BLaER1 (cell line): Measurements from ENCODE around the gene ST7.

Experiments used
- H3K27ac ChIP-seq: shearing (Covaris generic); formaldehyde crosslinking; 2 replicates; pipeline ENCODE4 v1.8.1; 2022
- H3K27me3 ChIP-seq: shearing (Covaris generic); formaldehyde crosslinking; 2 replicates; pipeline ENCODE4 v1.8.1; 2022
- H3K36me3 ChIP-seq: shearing (Covaris generic); formaldehyde crosslinking; 2 replicates; pipeline ENCODE4 v1.8.1; 2022
- H3K4me1 ChIP-seq: shearing (Covaris generic); formaldehyde crosslinking; 2 replicates; pipeline ENCODE4 v1.8.1; 2022
- H3K4me2 ChIP-seq: shearing (Covaris generic); formaldehyde crosslinking; 2 replicates; pipeline ENCODE4 v1.8.1; 2022
- H3K4me3 ChIP-seq: shearing (Covaris generic); formaldehyde crosslinking; 2 replicates; pipeline ENCODE4 v1.8.1; 2022
- H3K9ac ChIP-seq: shearing (Covaris generic); formaldehyde crosslinking; 2 replicates; pipeline ENCODE4 v1.8.1; 2022
- H3K9me3 ChIP-seq: shearing (Covaris generic); formaldehyde crosslinking; 2 replicates; pipeline ENCODE4 v1.8.1; 2022
- H4K20me1 ChIP-seq: shearing (Covaris generic); formaldehyde crosslinking; 2 replicates; pipeline ENCODE4 v1.8.1; 2022
- Cebpa-rat ChIP-seq: shearing (Covaris generic); IDR thresholded peaks from 2 replicates; pipeline ENCODE4 v1.8.1; 2022

Gene ST7

DNA sequence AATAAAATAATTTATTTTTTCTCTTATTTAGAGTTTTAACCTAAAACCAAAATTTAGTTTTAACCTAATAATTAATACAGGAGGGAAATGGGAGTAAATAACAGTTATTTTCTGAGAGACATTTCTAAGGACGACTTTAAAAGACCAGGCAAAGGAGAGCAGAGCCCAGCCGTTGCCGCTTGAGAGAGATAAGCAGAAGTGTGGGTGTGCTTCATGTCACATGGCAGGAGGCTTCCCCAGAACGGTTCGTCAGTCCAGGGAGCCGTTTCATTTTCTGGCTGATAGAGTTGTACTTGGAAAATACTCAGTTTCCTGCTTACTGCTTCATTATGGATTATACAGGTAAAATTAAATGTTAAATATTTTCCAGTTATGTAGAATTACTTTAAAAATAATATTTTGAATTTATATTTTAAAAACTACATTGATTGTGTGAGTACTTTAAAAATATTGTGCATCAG lies 61.4 kb downstream of the ST7 start:
- TF ChIP-seq Cebpa-rat: no peak
- Histone ChIP-seq H3K27ac (no peak overlapping the region), H3K4me2 (no peak overlapping the region), H3K27me3 (no peaks in the 10 kb centered on the region), H3K9me3 (no peaks in the 10 kb centered on the region), H4K20me1 (peaks cover 18% of the 10 kb centered on the region), H3K4me1 (peaks cover 20% of the 10 kb centered on the region), H3K9ac (no peak overlapping the region), H3K36me3 (no peaks in the 10 kb centered on the region), H3K4me3 (no peak overlapping the region)

GRCh38 chr7:117015258-117016184 lies 62.2 kb downstream of the ST7 start:
- H3K9ac ChIP-seq: no peak overlapping the region
- H3K9me3 ChIP-seq: no peaks in the 10 kb centered on the region
- peaks cover 15% of the 10 kb centered on the region; the same call in 1 of the 2 replicates for H4K20me1 ChIP-seq
- H3K4me3 ChIP-seq: no peak overlapping the region
- no peak for TF ChIP-seq Cebpa-rat
- no peaks in the 10 kb centered on the region for H3K27me3 ChIP-seq
- peaks cover 12% of the 10 kb centered on the region; the same call in 1 of the 2 replicates for H3K4me1 ChIP-seq
- H3K4me2 ChIP-seq: no peak overlapping the region
- no peak overlapping the region for H3K27ac ChIP-seq
- no peaks in the 10 kb centered on the region for H3K36me3 ChIP-seq

- H3K27ac ChIP-seq: no peak overlapping the region
- no peaks in the 10 kb centered on the region for H3K27me3 ChIP-seq
- no peaks in the 10 kb centered on the region for H3K36me3 ChIP-seq
- H3K4me3 ChIP-seq: no peak overlapping the region
- no peak overlapping the region for H3K9ac ChIP-seq
- no peaks in the 10 kb centered on the region for H3K4me1 ChIP-seq
- H3K9me3 ChIP-seq: no peaks in the 10 kb centered on the region
- TF ChIP-seq Cebpa-rat: no peak
- no peak overlapping the region for H3K4me2 ChIP-seq
- H4K20me1 ChIP-seq: 0 out of 2 replicates have a peak, but pooled peaks cover 6% of the 10 kb centered on the region
Observed at GRCh38 chr7:117017017-117017451, 63.7 kb downstream of the ST7 start.

- no peak for TF ChIP-seq Cebpa-rat
- Histone ChIP-seq H3K9ac (no peak overlapping the region), H4K20me1 (0 out of 2 replicates have a peak, but pooled peaks cover 6% of the 10 kb centered on the region), H3K36me3 (no peaks in the 10 kb centered on the region), H3K9me3 (no peaks in the 10 kb centered on the region), H3K4me1 (no peaks in the 10 kb centered on the region), H3K4me3 (no peak overlapping the region), H3K27ac (no peak overlapping the region), H3K4me2 (no peak overlapping the region), H3K27me3 (no peaks in the 10 kb centered on the region)
Observed at GRCh38 chr7:117017702-117018266, 64.5 kb downstream of the ST7 start.

DNA sequence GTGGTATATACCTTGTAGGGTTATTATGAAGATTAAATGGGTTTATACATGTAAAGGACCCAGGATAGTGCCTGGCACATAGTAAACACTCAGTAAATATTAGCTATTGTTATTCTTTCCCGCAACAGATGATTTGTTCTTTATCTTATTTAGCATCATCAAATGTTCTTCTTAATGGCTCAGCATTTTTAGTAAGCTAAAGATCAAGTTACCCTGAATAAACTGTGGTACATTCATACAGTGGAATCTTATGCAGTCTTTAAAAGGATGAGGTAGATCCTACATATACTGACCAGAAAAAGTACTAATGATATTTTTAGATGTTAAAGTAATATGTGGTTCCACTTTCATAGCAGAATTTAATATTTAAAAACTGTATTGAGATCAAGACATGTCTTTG lies 65.4 kb downstream of the ST7 start:
- no peaks in the 10 kb centered on the region for H3K27me3 ChIP-seq
- no peak overlapping the region for H3K9ac ChIP-seq
- no peak overlapping the region for H3K4me2 ChIP-seq
- H3K4me1 ChIP-seq: peaks cover 6% of the 10 kb centered on the region; the same call in 1 of the 2 replicates
- no peak overlapping the region for H3K4me3 ChIP-seq
- TF ChIP-seq Cebpa-rat: no peak
- H4K20me1 ChIP-seq: 0 out of 2 replicates have a peak, but pooled peaks cover 6% of the 10 kb centered on the region
- no peak overlapping the region for H3K27ac ChIP-seq
- H3K36me3 ChIP-seq: no peaks in the 10 kb centered on the region
- no peaks in the 10 kb centered on the region for H3K9me3 ChIP-seq

GRCh38 chr7:117019287-117019686 lies 66.0 kb downstream of the ST7 start:
- TF ChIP-seq Cebpa-rat: no peak
- H3K4me1 ChIP-seq: peaks cover 7% of the 10 kb centered on the region; the same call in 1 of the 2 replicates
- H3K36me3 ChIP-seq: no peaks in the 10 kb centered on the region
- H3K9me3 ChIP-seq: no peaks in the 10 kb centered on the region
- no peaks in the 10 kb centered on the region for H3K27me3 ChIP-seq
- no peak overlapping the region for H3K4me3 ChIP-seq
- H3K27ac ChIP-seq: no peak overlapping the region
- H3K4me2 ChIP-seq: no peak overlapping the region
- no peak overlapping the region for H3K9ac ChIP-seq
- 0 out of 2 replicates have a peak, but pooled peaks cover 6% of the 10 kb centered on the region for H4K20me1 ChIP-seq

GRCh38 chr7:117019786-117020590 lies 66.7 kb downstream of the ST7 start:
- no peak overlapping the region for H3K27ac ChIP-seq
- H3K4me2 ChIP-seq: no peak overlapping the region
- H3K9ac ChIP-seq: no peak overlapping the region
- H4K20me1 ChIP-seq: 0 out of 2 replicates have a peak, but pooled peaks cover 6% of the 10 kb centered on the region
- no peaks in the 10 kb centered on the region for H3K36me3 ChIP-seq
- H3K4me3 ChIP-seq: no peak overlapping the region
- H3K9me3 ChIP-seq: no peaks in the 10 kb centered on the region
- no peak for TF ChIP-seq Cebpa-rat
- H3K4me1 ChIP-seq: peaks cover 7% of the 10 kb centered on the region; the same call in 1 of the 2 replicates
- H3K27me3 ChIP-seq: no peaks in the 10 kb centered on the region

DNA sequence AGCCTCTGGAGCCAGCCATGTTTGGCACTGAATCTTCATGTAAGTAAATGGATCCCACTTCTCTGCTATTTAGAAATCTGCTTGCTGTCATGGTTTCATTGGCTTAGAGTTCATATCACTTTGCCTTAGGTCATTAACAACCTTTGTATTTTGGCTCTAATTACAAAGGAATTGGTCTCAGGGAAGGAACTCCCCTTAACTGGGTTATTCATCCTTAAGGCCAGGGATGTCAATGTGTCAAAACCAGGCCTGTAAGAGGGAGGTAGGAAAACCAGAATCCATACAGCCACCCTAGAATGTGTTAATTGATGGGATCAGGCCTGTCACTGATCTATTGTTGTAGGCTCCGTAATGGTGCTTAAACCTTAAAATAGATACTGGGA lies 67.3 kb downstream of the ST7 start:
- Histone ChIP-seq H4K20me1 (0 out of 2 replicates have a peak, but pooled peaks cover 6% of the 10 kb centered on the region), H3K27me3 (no peaks in the 10 kb centered on the region), H3K4me1 (peaks cover 7% of the 10 kb centered on the region; the same call in 1 of the 2 replicates), H3K4me2 (no peak overlapping the region), H3K4me3 (no peak overlapping the region), H3K27ac (no peak overlapping the region), H3K9me3 (no peaks in the 10 kb centered on the region), H3K36me3 (no peaks in the 10 kb centered on the region), H3K9ac (no peak overlapping the region)
- no peak for TF ChIP-seq Cebpa-rat

DNA sequence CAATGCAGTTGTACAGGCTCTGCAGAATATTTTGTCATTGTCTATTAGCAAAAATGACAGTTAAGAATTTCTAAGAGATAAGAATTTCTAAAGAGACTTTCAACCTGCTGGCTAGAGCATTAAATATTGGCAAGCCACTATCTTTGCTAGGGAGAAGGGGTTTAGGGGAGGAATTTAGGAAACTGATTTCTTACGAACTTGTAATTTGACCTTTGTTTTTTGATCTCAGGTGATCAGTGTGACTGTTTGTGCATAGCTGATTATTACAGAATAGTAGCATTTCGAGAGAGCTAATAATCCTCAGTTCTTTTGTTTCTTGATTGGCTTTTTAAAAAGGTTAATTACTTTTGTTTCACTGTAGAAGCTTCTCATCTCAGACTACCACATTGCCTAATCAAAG lies 68.1 kb downstream of the ST7 start:
- Histone ChIP-seq H3K27me3 (no peaks in the 10 kb centered on the region), H3K4me3 (no peak overlapping the region), H3K4me2 (no peak overlapping the region), H3K4me1 (peaks cover 7% of the 10 kb centered on the region; the same call in 1 of the 2 replicates), H4K20me1 (0 out of 2 replicates have a peak, but pooled peaks cover 6% of the 10 kb centered on the region), H3K36me3 (no peaks in the 10 kb centered on the region), H3K9me3 (no peaks in the 10 kb centered on the region), H3K27ac (no peak overlapping the region), H3K9ac (no peak overlapping the region)
- no peak for TF ChIP-seq Cebpa-rat
